T-cell (primary cell): ENCODE measurements around the gene STARD10. TPM values are rescaled to one million over a fixed set of nuclear protein-coding genes. Genes with fewer than 3 reads are reported as not detected.

ENCODE experiments used
- ATAC-seq, 4 experiments: fragments of 200-7000 bp in 3 of 4; fragments of 150-1000 bp in 1 of 4; cut with Tn5 transposase; replicated peaks in 1 of 4; 1 replicate in 3 of 4; 2 replicates in 1 of 4; pipeline ENCODE4 v1.10.0; 2021; ENCODE audit warnings: moderate library complexity in 3 of 4, mild to moderate bottlenecking in 2 of 4, moderate number of reproducible peaks in 1 of 4
- CTCF ChIA-PET, 2 donors: fragments of 300-600 bp; sonication (Branson Sonifier 250); formaldehyde crosslinking; loops; one replicate each; lab custom pipeline; 2022; ENCODE audit warnings: antibody characterized with exemption in 2 of 2; lab: Charles Lee
- POLR2A ChIA-PET, 2 donors: fragments of 300-600 bp; sonication (Branson Sonifier 250); formaldehyde crosslinking; loops; one replicate each; lab custom pipeline; 2022; ENCODE audit warnings: antibody characterized with exemption in 2 of 2; lab: Charles Lee
- DNase-seq, 35 experiments: peaks; one replicate each; pipeline versions ENCODE4 v3.0.0 to v3.0.0-alpha.2; 2013 to 2023
- H3K27ac ChIP-seq: one replicate; pipeline ENCODE4 v1.5.1; 2013; ENCODE audit warnings: low read length
- H3K27me3 ChIP-seq, 2 experiments: replicated peaks in 1 of 2; 1 replicate in 1 of 2; 2 replicates in 1 of 2; pipeline versions ENCODE4 v1.6.1 to v1.7.0; 2013; ENCODE audit warnings: low read length in 1 of 2, mixed read lengths in 1 of 2; ENCODE audit not compliant: control insufficient read depth in 2 of 2, insufficient read depth in 2 of 2; ENCODE audit errors: extremely low read depth in 1 of 2
- H3K36me3 ChIP-seq, 2 donors: 1 replicate in 1 of 2; 2 replicates in 1 of 2; pipeline versions ENCODE4 v1.6.1 to v1.7.0; 2013; ENCODE audit warnings: low read length in 1 of 2; ENCODE audit not compliant: control insufficient read depth in 2 of 2, insufficient read depth in 1 of 2; ENCODE audit errors: extremely low read depth in 1 of 2
- H3K4me1 ChIP-seq, 2 experiments: 1 replicate in 1 of 2; 2 replicates in 1 of 2; pipeline versions ENCODE4 v1.6.1 to v1.7.0; 2013; ENCODE audit warnings: low read length in 2 of 2, mixed read lengths in 1 of 2; ENCODE audit not compliant: insufficient read depth in 2 of 2, control insufficient read depth in 1 of 2; ENCODE audit errors: extremely low read depth in 1 of 2
- H3K4me3 ChIP-seq, 2 donors: 1 replicate in 1 of 2; 2 replicates in 1 of 2; pipeline versions ENCODE4 v1.5.1 to v1.7.0; 2013; ENCODE audit warnings: mild to moderate bottlenecking in 2 of 2, low read length in 1 of 2, moderate library complexity in 1 of 2; ENCODE audit not compliant: control insufficient read depth in 1 of 2; ENCODE audit errors: extremely low read depth in 1 of 2
- H3K9me3 ChIP-seq: 2 replicates; pipeline ENCODE4 v1.7.0; 2013
- H3K27ac Mint-ChIP-seq, 2 donors: one replicate each; pipeline ENCODE4 v1.8.0; 2020 to 2021; ENCODE audit warnings: mild to moderate bottlenecking in 2 of 2, mixed read lengths in 2 of 2
- H3K27me3 Mint-ChIP-seq, 2 donors: one replicate each; pipeline ENCODE4 v1.8.0; 2021 to 2022; ENCODE audit warnings: mixed read lengths in 2 of 2
- H3K36me3 Mint-ChIP-seq: one replicate; pipeline ENCODE4 v1.8.0; 2021; ENCODE audit warnings: mixed read lengths
- H3K4me1 Mint-ChIP-seq, 3 donors: one replicate each; pipeline ENCODE4 v1.8.0; 2020 to 2022; ENCODE audit warnings: mixed read lengths in 3 of 3, mild to moderate bottlenecking in 1 of 3
- H3K4me3 Mint-ChIP-seq, 3 donors: one replicate each; pipeline ENCODE4 v1.8.0; 2020 to 2022; ENCODE audit warnings: mild to moderate bottlenecking in 3 of 3, mixed read lengths in 3 of 3, moderate library complexity in 3 of 3
- H3K9me3 Mint-ChIP-seq, 3 donors: one replicate each; pipeline ENCODE4 v1.8.0; 2020 to 2022; ENCODE audit warnings: mixed read lengths in 3 of 3
- WGBS: methylation state at CpG from one replicate; pipeline ENCODE4 v1.1.5; 2013; ENCODE audit warnings: missing lambda C conversion rate; ENCODE audit not compliant: insufficient coverage; 5-methylcytosine and 5-hydroxymethylcytosine counted together
- total RNA-seq, 35 experiments: library from RNA in 6 of 35; stranded (reverse) in 6 of 35; fragments of 120-200 nt in 1 of 35; gene quantifications; one replicate each; pipeline versions ENCODE4 v1.2.1 to v1.2.4 and lab custom pipeline; 2013 to 2026

The STARD10 gene
- total RNA-seq, 5 donors from 2014 or later (not counting 1 experiment from before 2014, with no cell fraction given), result 11.1 to 24.9 (median 19.1) TPM

- peaks cover 28 to 85% of the 10 kb centered on the region in 2 donors for H3K36me3 ChIP-seq
- ChIA-PET POLR2A (no interaction called here), CTCF (no interaction called here)
- Mint-ChIP-seq H3K4me3 (no peak overlapping the region), H3K4me1 (peaks cover 22 to 24% (median 22%) of the 10 kb centered on the region in 3 donors), H3K36me3 (peaks cover 47% of the 10 kb centered on the region), H3K27me3 (no peaks in the 10 kb centered on the region), H3K27ac (no peak overlapping the region), H3K9me3 (no peaks in the 10 kb centered on the region)
- peaks cover 0 to 18% of the 10 kb centered on the region in 2 experiments for H3K4me1 ChIP-seq
- no peaks in the 10 kb centered on the region for H3K27me3 ChIP-seq
- H3K27ac ChIP-seq, result no peak overlapping the region
- ATAC-seq (no peak), DNase-seq (no peak)
- H3K9me3 ChIP-seq, result no peaks in the 10 kb centered on the region
- WGBS, result 96% methylated on average over 8 of the region's 9 CpGs
- H3K4me3 ChIP-seq, result no peak overlapping the region
These were observed 82.7 kb downstream of the STARD10 start for GRCh38 chr11:72711141-72711540.

GRCh38 chr11:72710278-72710677 lies 83.6 kb downstream of the STARD10 start:
- Mint-ChIP-seq H3K27ac (no peak overlapping the region), H3K27me3 (no peaks in the 10 kb centered on the region), H3K4me1 (peaks cover 15 to 20% (median 19%) of the 10 kb centered on the region in 3 donors), H3K4me3 (no peak overlapping the region), H3K9me3 (no peaks in the 10 kb centered on the region), H3K36me3 (peaks cover 53% of the 10 kb centered on the region)
- H3K36me3 ChIP-seq, result peaks cover 34 to 87% of the 10 kb centered on the region in 2 donors
- 94% methylated on average over 9 of the region's 11 CpGs for WGBS
- H3K4me3 ChIP-seq, result no peak overlapping the region
- no peaks in the 10 kb centered on the region for H3K9me3 ChIP-seq
- no peaks in the 10 kb centered on the region for H3K27me3 ChIP-seq
- POLR2A ChIA-PET, result no interaction called here
- DNase-seq, result no peak
- H3K27ac ChIP-seq, result no peak overlapping the region
- no peak for ATAC-seq
- CTCF ChIA-PET, result no interaction called here
- peaks cover 0 to 14% of the 10 kb centered on the region in 2 experiments for H3K4me1 ChIP-seq

- peaks cover 0 to 7% of the 10 kb centered on the region in 2 experiments for H3K4me1 ChIP-seq
- no peaks in the 10 kb centered on the region for H3K27me3 Mint-ChIP-seq
- no peaks in the 10 kb centered on the region for H3K27me3 ChIP-seq
- no peak overlapping the region for H3K4me3 ChIP-seq
- H3K36me3 Mint-ChIP-seq, result peaks cover 58% of the 10 kb centered on the region
- DNase-seq, result no peak
- no peak overlapping the region for H3K4me3 Mint-ChIP-seq
- 99% methylated on average over 20 of the region's 20 CpGs for WGBS
- no peak overlapping the region for H3K27ac ChIP-seq
- H3K36me3 ChIP-seq, result peaks cover 34 to 87% of the 10 kb centered on the region in 2 donors
- no peaks in the 10 kb centered on the region for H3K9me3 Mint-ChIP-seq
- ChIA-PET CTCF (no interaction called here), POLR2A (interaction anchor here in 1 of 2 donors (0.7 kb wide), 1 partner anchor 61 kb away, joined by 11 read pairs; no protein-coding TSS in a partner anchor)
- H3K9me3 ChIP-seq, result no peaks in the 10 kb centered on the region
- peak overlapping the region in 1 of 2 donors; percentile 69 for H3K27ac Mint-ChIP-seq
- peaks cover 9 to 15% (median 12%) of the 10 kb centered on the region in 3 donors for H3K4me1 Mint-ChIP-seq
- no peak for ATAC-seq
These were observed 84.2 kb downstream of the STARD10 start for GRCh38 chr11:72709478-72710238.

- H3K27ac ChIP-seq, result no peak overlapping the region
- no peaks in the 10 kb centered on the region for H3K27me3 ChIP-seq
- DNase-seq (no peak), ATAC-seq (no peak)
- 97% methylated on average over 6 of the region's 9 CpGs for WGBS
- no peaks in the 10 kb centered on the region for H3K4me1 ChIP-seq
- Mint-ChIP-seq H3K4me3 (no peak overlapping the region), H3K4me1 (peaks cover 0 to 7% (median 5%) of the 10 kb centered on the region in 3 donors), H3K27ac (no peak overlapping the region), H3K27me3 (no peaks in the 10 kb centered on the region), H3K9me3 (no peaks in the 10 kb centered on the region), H3K36me3 (peaks cover 53% of the 10 kb centered on the region)
- CTCF ChIA-PET, result no interaction called here
- POLR2A ChIA-PET, result no interaction called here
- no peak overlapping the region for H3K4me3 ChIP-seq
- no peaks in the 10 kb centered on the region for H3K9me3 ChIP-seq
- peaks cover 40 to 93% of the 10 kb centered on the region in 2 donors for H3K36me3 ChIP-seq
These were observed 86.8 kb downstream of the STARD10 start for GRCh38 chr11:72707032-72707431.

GRCh38 chr11:72706579-72706978 lies 87.3 kb downstream of the STARD10 start:
- Histone ChIP-seq H3K4me3 (no peak overlapping the region), H3K36me3 (peaks cover 43 to 93% of the 10 kb centered on the region in 2 donors), H3K27me3 (no peaks in the 10 kb centered on the region), H3K27ac (no peak overlapping the region), H3K9me3 (no peaks in the 10 kb centered on the region), H3K4me1 (no peaks in the 10 kb centered on the region)
- WGBS, result 100% methylated on average over 5 of the region's 5 CpGs
- DNase-seq (no peak), ATAC-seq (no peak)
- no peaks in the 10 kb centered on the region for H3K27me3 Mint-ChIP-seq
- H3K9me3 Mint-ChIP-seq, result no peaks in the 10 kb centered on the region
- CTCF ChIA-PET, result no interaction called here
- H3K4me1 Mint-ChIP-seq, result peaks cover 0 to 7% (median 5%) of the 10 kb centered on the region in 3 donors
- H3K4me3 Mint-ChIP-seq, result no peak overlapping the region
- POLR2A ChIA-PET, result no interaction called here
- H3K27ac Mint-ChIP-seq, result peak overlapping the region in 1 of 2 donors; percentile 11
- H3K36me3 Mint-ChIP-seq, result peaks cover 53% of the 10 kb centered on the region

- H3K9me3 Mint-ChIP-seq, result no peaks in the 10 kb centered on the region
- H3K4me3 Mint-ChIP-seq, result no peak overlapping the region
- DNase-seq (no peak), ATAC-seq (no peak)
- Histone ChIP-seq H3K4me3 (no peak overlapping the region), H3K36me3 (peaks cover 47 to 92% of the 10 kb centered on the region in 2 donors), H3K27ac (no peak overlapping the region), H3K27me3 (no peaks in the 10 kb centered on the region), H3K4me1 (no peaks in the 10 kb centered on the region), H3K9me3 (no peaks in the 10 kb centered on the region)
- H3K27me3 Mint-ChIP-seq, result no peaks in the 10 kb centered on the region
- WGBS, result 96% methylated on average over 9 of the region's 12 CpGs
- peak overlapping the region; percentile 25 to 66 for H3K27ac Mint-ChIP-seq
- CTCF ChIA-PET, result no interaction called here
- peaks cover 53% of the 10 kb centered on the region for H3K36me3 Mint-ChIP-seq
- POLR2A ChIA-PET, result interaction anchor here (0.6 kb wide), 2 partner anchors 29 to 41 kb away, joined by 3 to 9 read pairs; no protein-coding TSS in a partner anchor
- peaks cover 0 to 7% (median 3%) of the 10 kb centered on the region in 3 donors for H3K4me1 Mint-ChIP-seq
These were observed 88.1 kb downstream of the STARD10 start for GRCh38 chr11:72705442-72706365.
